WI38 (cell line): ENCODE results near the gene ADAMTS9.

Experiments
- H3K4me3 ChIP-seq: 2 replicates; pipeline ENCODE4 v1.5.1; 2011; ENCODE audit warnings: low read depth, mild to moderate bottlenecking, control low read depth, low read length
- TF ChIP-seq, protein P1 (sequence below): IDR thresholded peaks from 2 replicates; pipeline ENCODE4 v1.5.1; 2012; ENCODE audit warnings: low read depth, mild to moderate bottlenecking, control low read depth, low read length

The ADAMTS9 gene

DNA sequence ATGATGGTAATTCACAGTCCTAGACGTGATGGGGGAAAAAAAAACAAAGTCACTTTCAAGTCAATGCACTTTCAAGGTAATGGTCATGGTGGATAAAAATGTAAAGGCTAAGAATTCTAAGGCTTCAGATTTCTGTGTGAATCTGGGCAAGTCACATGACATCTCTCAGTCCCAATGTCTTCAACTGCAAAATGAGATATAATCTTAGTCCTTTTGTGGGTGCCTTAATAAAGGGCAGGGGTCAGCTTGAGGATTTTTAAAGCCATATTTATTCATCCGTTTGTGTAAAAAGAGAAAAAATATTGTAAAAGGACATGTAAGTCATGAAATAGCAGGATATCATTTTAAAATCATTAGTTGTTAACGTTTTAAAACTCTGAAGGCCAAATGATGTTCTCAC lies 83.5 kb downstream of the ADAMTS9 start:
- no peak overlapping the region for H3K4me3 ChIP-seq
- TF ChIP-seq, protein P1, sequence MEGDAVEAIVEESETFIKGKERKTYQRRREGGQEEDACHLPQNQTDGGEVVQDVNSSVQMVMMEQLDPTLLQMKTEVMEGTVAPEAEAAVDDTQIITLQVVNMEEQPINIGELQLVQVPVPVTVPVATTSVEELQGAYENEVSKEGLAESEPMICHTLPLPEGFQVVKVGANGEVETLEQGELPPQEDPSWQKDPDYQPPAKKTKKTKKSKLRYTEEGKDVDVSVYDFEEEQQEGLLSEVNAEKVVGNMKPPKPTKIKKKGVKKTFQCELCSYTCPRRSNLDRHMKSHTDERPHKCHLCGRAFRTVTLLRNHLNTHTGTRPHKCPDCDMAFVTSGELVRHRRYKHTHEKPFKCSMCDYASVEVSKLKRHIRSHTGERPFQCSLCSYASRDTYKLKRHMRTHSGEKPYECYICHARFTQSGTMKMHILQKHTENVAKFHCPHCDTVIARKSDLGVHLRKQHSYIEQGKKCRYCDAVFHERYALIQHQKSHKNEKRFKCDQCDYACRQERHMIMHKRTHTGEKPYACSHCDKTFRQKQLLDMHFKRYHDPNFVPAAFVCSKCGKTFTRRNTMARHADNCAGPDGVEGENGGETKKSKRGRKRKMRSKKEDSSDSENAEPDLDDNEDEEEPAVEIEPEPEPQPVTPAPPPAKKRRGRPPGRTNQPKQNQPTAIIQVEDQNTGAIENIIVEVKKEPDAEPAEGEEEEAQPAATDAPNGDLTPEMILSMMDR = no peak

DNA sequence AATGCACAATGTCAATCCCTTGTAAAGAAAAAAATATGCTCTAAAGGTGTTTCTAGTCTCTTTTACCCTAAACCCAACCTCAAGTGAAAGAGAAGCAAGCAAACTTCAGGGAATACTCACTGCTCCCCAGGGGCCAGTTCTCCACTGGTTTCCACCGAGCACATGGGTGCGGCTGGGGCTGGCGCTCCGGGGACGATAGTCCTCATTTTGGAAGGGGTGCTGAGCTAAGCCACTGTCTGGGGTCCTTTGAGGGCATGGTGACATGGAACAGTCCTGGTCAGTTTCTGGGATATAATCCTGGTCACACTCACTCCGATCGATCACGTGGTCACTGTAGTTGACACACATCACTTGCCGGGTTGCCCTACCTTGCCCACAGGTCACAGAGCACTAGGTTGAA lies 86.0 kb downstream of the ADAMTS9 start:
- TF ChIP-seq, protein P1 = no peak
- H3K4me3 ChIP-seq = no peak overlapping the region

DNA sequence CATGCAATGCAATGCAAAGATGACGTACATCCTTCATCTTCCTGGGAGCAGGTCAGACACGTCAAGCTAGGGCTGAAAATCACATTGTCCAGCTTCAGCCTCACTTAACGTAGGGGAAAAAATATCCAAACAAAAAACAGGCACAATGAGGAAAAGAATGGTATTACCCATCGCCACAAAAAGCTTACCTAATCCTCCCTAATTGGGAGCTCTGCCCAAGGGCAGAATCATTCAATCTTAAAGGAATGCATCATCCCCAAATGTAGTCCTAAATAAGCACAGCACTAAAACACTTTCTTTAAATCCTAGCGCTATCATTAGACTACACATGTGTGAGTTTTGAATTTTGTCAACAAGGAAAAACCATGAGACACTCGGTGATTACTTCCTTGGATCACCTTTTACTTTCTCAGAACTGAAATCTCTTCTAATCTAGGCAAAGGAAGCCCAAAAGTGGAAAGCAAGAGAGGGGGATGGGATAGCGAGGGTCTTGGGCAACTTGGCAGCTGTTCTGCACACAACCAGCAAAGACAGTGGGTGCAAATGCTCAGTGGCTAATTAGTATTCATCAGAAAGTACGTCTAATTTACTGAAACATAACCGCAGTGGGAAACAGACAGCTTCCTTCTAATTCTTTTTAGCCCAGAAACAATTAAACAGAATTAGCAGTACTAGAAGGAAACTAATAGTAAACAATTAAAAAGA lies 87.4 kb downstream of the ADAMTS9 start:
- no peak overlapping the region for H3K4me3 ChIP-seq
- TF ChIP-seq, protein P1 = no peak

DNA sequence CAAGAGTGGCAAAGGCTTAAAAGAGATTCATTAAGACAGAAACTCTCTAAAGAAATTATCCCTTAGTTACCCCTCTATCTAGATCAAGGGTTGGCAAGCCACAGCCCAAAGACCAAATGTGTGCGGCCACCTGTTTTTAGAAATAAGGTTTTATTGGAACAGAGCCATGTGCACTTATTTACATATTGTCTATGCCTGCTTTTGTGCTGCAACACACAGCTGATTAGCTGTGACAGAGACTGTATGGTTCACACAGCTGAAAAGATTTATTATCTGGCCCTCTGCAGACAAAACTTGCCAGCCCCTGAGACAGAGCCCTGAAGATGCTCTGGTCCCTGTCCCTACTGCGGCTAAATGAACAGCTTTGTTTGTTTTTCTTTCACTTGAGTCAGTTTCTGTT lies 88.1 kb downstream of the ADAMTS9 start:
- H3K4me3 ChIP-seq = no peak overlapping the region
- TF ChIP-seq, protein P1 = no peak

DNA sequence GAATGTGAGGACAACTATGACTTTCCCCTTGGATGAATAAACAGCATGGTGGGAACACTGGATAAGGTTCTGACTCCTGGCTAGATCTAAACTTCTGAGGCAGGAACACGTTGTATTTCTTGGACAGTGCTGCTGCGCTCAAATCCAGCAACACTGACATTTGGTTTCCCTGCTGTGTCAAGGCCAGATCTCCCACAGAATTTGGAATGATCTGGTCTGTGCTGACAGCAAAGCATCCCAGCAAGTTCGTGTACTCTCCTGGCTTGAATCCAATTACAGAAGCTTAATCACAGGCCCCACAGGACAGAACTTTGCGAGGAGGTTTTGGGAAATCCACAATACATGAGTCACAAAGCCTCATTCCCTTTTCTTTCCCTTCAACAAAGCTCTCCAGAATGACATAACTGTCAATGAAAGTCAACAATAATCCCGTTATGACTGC lies 92.5 kb downstream of the ADAMTS9 start:
- TF ChIP-seq, protein P1 = no peak
- no peak overlapping the region for H3K4me3 ChIP-seq

DNA sequence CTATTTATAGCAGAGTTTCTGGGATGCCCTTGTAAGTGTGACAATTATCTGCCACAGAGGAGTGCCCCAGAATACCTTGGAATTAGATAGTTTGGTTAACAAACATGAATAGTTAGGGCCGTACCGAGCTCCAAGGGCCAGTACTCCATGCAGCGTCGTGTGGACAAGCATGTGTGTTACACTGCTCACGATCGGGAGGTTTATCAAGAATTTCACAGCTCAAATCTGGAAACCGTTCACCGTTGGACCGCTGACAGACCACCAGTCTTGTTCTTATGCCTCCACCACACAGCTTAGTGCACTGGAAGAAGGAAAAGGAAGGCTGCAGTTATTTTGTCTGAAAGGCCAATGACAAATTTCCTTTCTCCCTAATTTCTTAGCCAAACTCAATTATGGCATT lies 93.7 kb downstream of the ADAMTS9 start:
- TF ChIP-seq, protein P1 = no peak

DNA sequence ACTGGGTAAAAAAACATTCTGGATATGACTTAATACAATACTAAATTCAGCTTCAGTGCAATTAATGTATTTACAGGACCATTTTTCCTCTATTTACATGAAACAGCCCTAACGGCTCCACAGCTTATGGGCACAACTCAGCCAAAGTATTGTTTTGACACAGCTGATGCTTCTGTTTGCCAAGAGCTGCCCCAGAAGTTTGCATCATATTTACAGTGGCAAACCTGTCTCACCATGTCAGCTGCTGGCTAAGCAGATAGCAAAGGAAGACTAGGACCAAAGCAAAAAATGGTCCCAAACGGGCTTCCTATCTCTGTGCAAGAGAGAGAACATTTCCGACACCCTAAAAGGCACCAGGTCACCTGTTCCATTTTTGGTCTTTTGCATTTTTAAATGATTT lies 94.5 kb downstream of the ADAMTS9 start:
- H3K4me3 ChIP-seq = no peak overlapping the region
- TF ChIP-seq, protein P1 = no peak

More for the DNA sequence above, 93.7 kb downstream of the ADAMTS9 start:
- H3K4me3 ChIP-seq = no peak overlapping the region
